Activated T-cell treated with anti-CD3 and anti-CD28 coated beads, Interleukin-2, amount 50 U/mL, for 72 hours (primary cell): ENCODE results near the gene SART1. TPM values are rescaled to one million over a fixed set of nuclear protein-coding genes. Genes with fewer than 3 reads are reported as not detected.

Source experiments
- total RNA-seq, 2 donors: library from RNA; stranded (reverse); gene quantifications; one replicate each; pipeline ENCODE4 v1.2.3, GENCODE V29; 2022

Gene SART1
- total RNA-seq, 2 donors from 2014 or later: 63.2 to 75.9 TPM

Other genes starting within 250 kb of the SART1 start
- 100 to 1,000 TPM in 1 of 2 donors, 10 to 100 TPM in 1; 86.4 to 105 TPM for gene KAT5, start 249.5 kb upstream of the SART1 start, total RNA-seq
- 10 to 100 TPM; 35.4 to 37.1 TPM for gene RNASEH2C, start 240.9 kb upstream of the SART1 start, total RNA-seq
- 10 to 100 TPM; 20.0 to 22.4 TPM for gene AP5B1, start 180.8 kb upstream of the SART1 start, total RNA-seq
- under 1 TPM in 1 of 2 donors, not detected in 1; 0.16 TPM for gene OVOL1, start 174.7 kb upstream of the SART1 start, total RNA-seq
- gene SNX32, start 127.8 kb upstream of the SART1 start, total RNA-seq: 1 to 10 TPM; 2.2 to 4.6 TPM
- 100 to 1,000 TPM; 477 to 512 TPM for gene CFL1, start 103.6 kb upstream of the SART1 start, total RNA-seq
- 10 to 100 TPM; 80.6 to 94.8 TPM for gene MUS81, start 101.3 kb upstream of the SART1 start, total RNA-seq
- gene EFEMP2, start 88.9 kb upstream of the SART1 start, total RNA-seq: 10 to 100 TPM; 22.4 to 26.0 TPM
- gene CTSW, start 81.9 kb upstream of the SART1 start, total RNA-seq: 10 to 100 TPM; 16.8 to 27.8 TPM
- 10 to 100 TPM; 86.4 to 91.9 TPM for gene FIBP, start 73.3 kb upstream of the SART1 start, total RNA-seq
- 10 to 100 TPM; 35.4 to 37.5 TPM for gene CCDC85B, start 71.1 kb upstream of the SART1 start, total RNA-seq
- 10 to 100 TPM; 11.9 to 18.8 TPM for gene FOSL1, start 61.3 kb upstream of the SART1 start, total RNA-seq
- gene C11orf68, start 42.7 kb upstream of the SART1 start, total RNA-seq: 10 to 100 TPM; 34.7 to 36.5 TPM
- 100 to 1,000 TPM; 126 to 145 TPM for gene DRAP1, start 42.3 kb upstream of the SART1 start, total RNA-seq
- gene TSGA10IP, start 16.3 kb upstream of the SART1 start, total RNA-seq: not detected
- 10 to 100 TPM; 39.1 to 40.8 TPM for gene EIF1AD, start 40.4 kb downstream of the SART1 start, total RNA-seq
- gene BANF1, start 40.8 kb downstream of the SART1 start, total RNA-seq: 100 to 1,000 TPM; 166 to 174 TPM
- gene CST6, start 50.3 kb downstream of the SART1 start, total RNA-seq: under 1 TPM; 0.34 to 0.79 TPM
- under 1 TPM in 1 of 2 donors, not detected in 1; 0.49 TPM for gene CATSPER1, start 64.7 kb downstream of the SART1 start, total RNA-seq
- under 1 TPM; 0.36 to 0.42 TPM for gene GAL3ST3, start 87.4 kb downstream of the SART1 start, total RNA-seq
- gene SF3B2, start 90.6 kb downstream of the SART1 start, total RNA-seq: 100 to 1,000 TPM; 222 to 223 TPM
- 100 to 1,000 TPM; 104 to 114 TPM for gene PACS1, start 108.5 kb downstream of the SART1 start, total RNA-seq